ENCODE data around the gene XPNPEP2. TPM values are rescaled to one million over a fixed set of nuclear protein-coding genes. Genes with fewer than 3 reads are reported as not detected.
A peak's percentile ranks its signal among the peaks of the same experiment; 100 is the strongest.

Gene XPNPEP2
- total RNA-seq, 2 donors from 2014 or later = 2.7 to 4.2 TPM

- H3K27ac ChIP-seq = no peak overlapping the region
- TF ChIP-seq CTCF (IDR thresholded peaks at IDR 0.05) = no peak
- no peak overlapping the region for H3K4me3 ChIP-seq
- no peaks in the 10 kb centered on the region for H3K4me1 ChIP-seq (ENCODE audit: control insufficient read depth in 1 of 2, low read depth in 2 of 2)
- H3K36me3 ChIP-seq = no peaks in the 10 kb centered on the region
- DNase-seq (ENCODE audit: low spot score) = no peak
- no peak for ATAC-seq (ENCODE audit: insufficient number of reproducible peaks, low FRiP score, low read depth)
- no peaks in the 10 kb centered on the region for H3K27me3 ChIP-seq (replicated peaks; ENCODE audit: insufficient read depth)
- H3K9me3 ChIP-seq = no peaks in the 10 kb centered on the region
Measured at GRCh38 chrX:129779086-129779672, 40.4 kb downstream of the XPNPEP2 start.

- Histone ChIP-seq H3K4me3 (peak within 1 kb of the TSS; percentile 56), H3K27ac (no peak within 1 kb of the TSS), H3K9me3 (no peaks in the 10 kb centered on the region), H3K4me1 (ENCODE audit: control insufficient read depth in 1 of 2, low read depth in 2 of 2) (no peaks in the 10 kb centered on the region), H3K27me3 (replicated peaks; ENCODE audit: insufficient read depth) (no peaks in the 10 kb centered on the region), H3K36me3 (no peaks in the 10 kb centered on the region)
- ATAC-seq (ENCODE audit: insufficient number of reproducible peaks, low FRiP score, low read depth) (no peak), DNase-seq (ENCODE audit: low spot score) (no peak)
- TF ChIP-seq CTCF (IDR thresholded peaks at IDR 0.05) = no peak
Measured at GRCh38 chrX:129779747-129780146, 41.0 kb downstream of the XPNPEP2 start, which contains the start of gene SASH3. TSS of gene SASH3 (plus strand) at chrX:129779949. CDS start at chrX:129780098, 149 bp downstream.

- no peaks in the 10 kb centered on the region for H3K4me1 ChIP-seq (ENCODE audit: control insufficient read depth in 1 of 2, low read depth in 2 of 2)
- no peak for ATAC-seq (ENCODE audit: insufficient number of reproducible peaks, low FRiP score, low read depth)
- no peak overlapping the region for H3K27ac ChIP-seq
- no peaks in the 10 kb centered on the region for H3K36me3 ChIP-seq
- DNase-seq (ENCODE audit: low spot score) = no peak
- TF ChIP-seq CTCF (IDR thresholded peaks at IDR 0.05) = no peak
- no peaks in the 10 kb centered on the region for H3K27me3 ChIP-seq (replicated peaks; ENCODE audit: insufficient read depth)
- H3K4me3 ChIP-seq = peak overlapping the region; percentile 56
- H3K9me3 ChIP-seq = no peaks in the 10 kb centered on the region
Measured at GRCh38 chrX:129780441-129781105, 41.8 kb downstream of the XPNPEP2 start.

GRCh38 chrX:129781134-129781672 is 42.4 kb downstream of the XPNPEP2 start:
- Histone ChIP-seq H3K27me3 (replicated peaks; ENCODE audit: insufficient read depth) (no peaks in the 10 kb centered on the region), H3K4me3 (peak overlapping the region; percentile 56), H3K27ac (no peak overlapping the region), H3K36me3 (no peaks in the 10 kb centered on the region), H3K9me3 (no peaks in the 10 kb centered on the region), H3K4me1 (ENCODE audit: control insufficient read depth in 1 of 2, low read depth in 2 of 2) (no peaks in the 10 kb centered on the region)
- no peak for ATAC-seq (ENCODE audit: insufficient number of reproducible peaks, low FRiP score, low read depth)
- TF ChIP-seq CTCF (IDR thresholded peaks at IDR 0.05) = no peak
- no peak for DNase-seq (ENCODE audit: low spot score)

- no peak overlapping the region for H3K27ac ChIP-seq
- TF ChIP-seq CTCF (IDR thresholded peaks at IDR 0.05) = no peak
- no peaks in the 10 kb centered on the region for H3K27me3 ChIP-seq (replicated peaks; ENCODE audit: insufficient read depth)
- no peaks in the 10 kb centered on the region for H3K36me3 ChIP-seq
- DNase-seq (ENCODE audit: low spot score) (no peak), ATAC-seq (ENCODE audit: insufficient number of reproducible peaks, low FRiP score, low read depth) (no peak)
- H3K4me1 ChIP-seq (ENCODE audit: control insufficient read depth in 1 of 2, low read depth in 2 of 2) = no peaks in the 10 kb centered on the region
- no peak overlapping the region for H3K4me3 ChIP-seq
- no peaks in the 10 kb centered on the region for H3K9me3 ChIP-seq
Measured at GRCh38 chrX:129781680-129782495, 43.1 kb downstream of the XPNPEP2 start.
